Erythroblast (primary cell): Measurements from ENCODE around the gene GJA4.

Experiments used
- GATA1 ChIP-seq: IDR thresholded peaks from 2 replicates; pipeline ENCODE4 v1.6.1; 2011; ENCODE audit warnings: low read depth, mild to moderate bottlenecking, control low read depth, low read length, moderate library complexity
- POLR2A ChIP-seq: IDR thresholded peaks from 2 replicates; pipeline ENCODE4 v1.6.1; 2011; ENCODE audit warnings: mild to moderate bottlenecking, low read length

GRCh38 chr1:34779962-34780361 lies 12.8 kb upstream of the GJA4 start:
- no peak for TF ChIP-seq POLR2A
- no peak for TF ChIP-seq GATA1
